IPS-20b (cell line): ENCODE measurements around the gene DYRK2.
"Not testable (repeated sequence)": the region's sequence is repeated elsewhere in the genome, so short reads cannot be mapped to it uniquely, and the experiment has no call there.

Experiments used
- H3K27ac ChIP-seq: one replicate; pipeline ENCODE4 v1.5.1; 2013; ENCODE audit warnings: low read length
- H3K27me3 ChIP-seq: 2 replicates; pipeline ENCODE4 v1.6.1; 2013; ENCODE audit warnings: mild to moderate bottlenecking, low read length, inconsistent platforms; ENCODE audit not compliant: insufficient read depth
- H3K36me3 ChIP-seq: 2 replicates; pipeline ENCODE4 v1.6.1; 2013; ENCODE audit warnings: low read depth, mild to moderate bottlenecking, inconsistent platforms, low read length, moderate library complexity; ENCODE audit not compliant: insufficient read depth
- H3K4me1 ChIP-seq: 2 replicates; pipeline ENCODE4 v1.6.1; 2013; ENCODE audit warnings: mild to moderate bottlenecking, control low read depth, inconsistent platforms, low read length, moderate library complexity; ENCODE audit not compliant: insufficient read depth
- H3K4me3 ChIP-seq: 2 replicates; pipeline ENCODE4 v1.5.1; 2013; ENCODE audit warnings: mild to moderate bottlenecking, low read length, inconsistent platforms
- H3K9ac ChIP-seq: 2 replicates; pipeline ENCODE4 v1.6.1; 2013; ENCODE audit warnings: low read depth, mild to moderate bottlenecking, inconsistent platforms, low read length, moderate library complexity
- H3K9me3 ChIP-seq: 2 replicates; pipeline ENCODE4 v1.6.1; 2013; ENCODE audit warnings: mild to moderate bottlenecking, low read depth, low read length, inconsistent platforms; ENCODE audit not compliant: insufficient read depth

The DYRK2 gene

GRCh38 chr12:67672507-67672906 is 24.0 kb downstream of the DYRK2 start:
- H3K27ac ChIP-seq: not testable (repeated sequence)

GRCh38 chr12:67673509-67673908 is 25.0 kb downstream of the DYRK2 start:
- not testable (repeated sequence) for H3K4me3 ChIP-seq, H3K27ac ChIP-seq, H3K27me3 ChIP-seq, H3K36me3 ChIP-seq, H3K9ac ChIP-seq, H3K4me1 ChIP-seq
- peaks cover 30% of the 10 kb centered on the region for H3K9me3 ChIP-seq

More at GRCh38 chr12:67672507-67672906, 24.0 kb downstream of the DYRK2 start:
- not testable (repeated sequence) for H3K4me1 ChIP-seq, H3K9ac ChIP-seq, H3K4me3 ChIP-seq, H3K36me3 ChIP-seq, H3K27me3 ChIP-seq
- peaks cover 30% of the 10 kb centered on the region for H3K9me3 ChIP-seq

GRCh38 chr12:67674417-67674816 is 25.9 kb downstream of the DYRK2 start:
- Histone ChIP-seq H3K9ac (no peak overlapping the region), H3K27ac (no peak overlapping the region), H3K9me3 (peaks cover 30% of the 10 kb centered on the region), H3K4me3 (no peak overlapping the region), H3K27me3 (no peaks in the 10 kb centered on the region), H3K36me3 (0 out of 2 replicates have a peak, but pooled peaks cover 5% of the 10 kb centered on the region), H3K4me1 (peaks cover 6% of the 10 kb centered on the region)

- Histone ChIP-seq H3K4me3 (no peak overlapping the region), H3K27me3 (no peaks in the 10 kb centered on the region), H3K9ac (no peak overlapping the region), H3K36me3 (0 out of 2 replicates have a peak, but pooled peaks cover 5% of the 10 kb centered on the region), H3K27ac (no peak overlapping the region), H3K4me1 (peaks cover 6% of the 10 kb centered on the region), H3K9me3 (peaks cover 30% of the 10 kb centered on the region)
Measured at GRCh38 chr12:67676624-67677023, 28.1 kb downstream of the DYRK2 start.

DNA sequence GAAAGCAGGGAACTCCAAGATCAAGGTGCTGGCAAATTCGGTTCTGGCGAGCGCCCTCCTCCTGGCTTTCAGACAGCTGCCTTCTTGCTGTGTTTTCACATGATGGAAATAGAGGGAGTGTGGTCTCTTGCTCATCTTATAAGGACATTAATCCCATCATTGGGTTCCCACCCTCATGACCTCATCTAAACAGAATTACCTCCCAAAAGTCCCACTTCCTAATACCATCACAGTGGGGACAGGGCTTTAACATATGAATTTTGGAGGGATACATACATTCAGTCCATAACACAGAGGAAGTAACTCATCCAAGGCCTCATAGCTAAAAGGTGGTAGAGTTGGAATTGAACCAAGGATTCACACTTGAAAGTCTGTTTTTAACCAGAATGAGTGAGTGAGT is 28.6 kb downstream of the DYRK2 start:
- H3K4me3 ChIP-seq: no peak overlapping the region
- H3K36me3 ChIP-seq: 0 out of 2 replicates have a peak, but pooled peaks cover 5% of the 10 kb centered on the region
- H3K4me1 ChIP-seq: peaks cover 6% of the 10 kb centered on the region
- no peak overlapping the region for H3K9ac ChIP-seq
- no peaks in the 10 kb centered on the region for H3K27me3 ChIP-seq
- H3K9me3 ChIP-seq: peaks cover 26% of the 10 kb centered on the region
- H3K27ac ChIP-seq: no peak overlapping the region

- H3K36me3 ChIP-seq: no peaks in the 10 kb centered on the region
- no peak overlapping the region for H3K4me3 ChIP-seq
- no peak overlapping the region for H3K27ac ChIP-seq
- peaks cover 6% of the 10 kb centered on the region for H3K4me1 ChIP-seq
- H3K27me3 ChIP-seq: no peaks in the 10 kb centered on the region
- H3K9ac ChIP-seq: no peak overlapping the region
- no peaks in the 10 kb centered on the region for H3K9me3 ChIP-seq
Measured at GRCh38 chr12:67681105-67681778, 32.7 kb downstream of the DYRK2 start.

- no peak overlapping the region for H3K27ac ChIP-seq
- H3K9me3 ChIP-seq: no peaks in the 10 kb centered on the region
- peaks cover 6% of the 10 kb centered on the region for H3K4me1 ChIP-seq
- no peaks in the 10 kb centered on the region for H3K36me3 ChIP-seq
- no peaks in the 10 kb centered on the region for H3K27me3 ChIP-seq
- no peak overlapping the region for H3K9ac ChIP-seq
- H3K4me3 ChIP-seq: no peak overlapping the region
Measured at GRCh38 chr12:67681941-67682620, 33.5 kb downstream of the DYRK2 start.

DNA sequence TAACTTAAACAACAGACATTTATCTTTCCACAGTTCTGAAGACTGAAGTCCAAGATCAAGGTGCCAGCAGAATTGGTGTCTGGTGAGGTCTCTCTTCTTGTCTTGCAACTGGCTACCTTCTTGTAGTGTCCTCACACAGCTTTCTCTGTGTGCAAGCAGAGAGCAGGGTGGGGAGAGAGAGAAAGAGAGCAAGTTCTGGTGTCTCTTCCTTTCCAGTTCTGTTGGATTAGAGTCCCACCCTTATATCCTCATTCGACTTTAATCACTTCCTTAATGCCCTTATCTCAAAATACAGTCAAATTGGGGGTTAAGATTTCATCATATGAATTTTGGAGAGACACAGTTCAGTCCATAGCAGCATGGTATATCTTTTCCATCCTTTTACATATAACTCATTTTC is 40.8 kb downstream of the DYRK2 start:
- Histone ChIP-seq H3K27ac (no peak overlapping the region), H3K4me1 (no peaks in the 10 kb centered on the region; the same call in 1 of the 2 replicates), H3K9me3 (no peaks in the 10 kb centered on the region), H3K4me3 (no peak overlapping the region), H3K36me3 (no peaks in the 10 kb centered on the region), H3K9ac (no peak overlapping the region), H3K27me3 (no peaks in the 10 kb centered on the region)

DNA sequence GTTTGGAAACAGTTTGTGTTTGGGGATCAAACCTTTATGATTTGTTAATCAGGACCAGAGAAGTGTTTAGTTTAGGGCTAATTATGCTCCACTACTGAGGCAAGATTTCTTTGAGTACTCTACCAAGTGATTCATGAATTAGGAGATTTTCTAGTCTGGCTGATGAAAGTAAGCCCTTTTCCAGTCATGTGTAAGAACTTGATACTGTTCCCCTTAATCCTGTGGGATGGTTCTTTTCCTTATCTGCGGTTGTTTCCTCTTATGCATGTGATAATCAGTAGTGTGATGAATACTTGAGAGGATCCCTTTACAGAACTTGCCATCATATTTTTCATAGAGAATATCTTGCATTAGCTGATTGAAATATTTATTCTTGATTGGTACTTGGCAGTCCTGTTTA is 42.1 kb downstream of the DYRK2 start:
- H3K9me3 ChIP-seq: no peaks in the 10 kb centered on the region
- H3K4me1 ChIP-seq: no peaks in the 10 kb centered on the region; the same call in 1 of the 2 replicates
- no peaks in the 10 kb centered on the region for H3K27me3 ChIP-seq
- H3K9ac ChIP-seq: no peak overlapping the region
- no peak overlapping the region for H3K27ac ChIP-seq
- H3K4me3 ChIP-seq: no peak overlapping the region
- H3K36me3 ChIP-seq: no peaks in the 10 kb centered on the region

GRCh38 chr12:67691220-67691619 is 42.7 kb downstream of the DYRK2 start:
- Histone ChIP-seq H3K4me1 (no peaks in the 10 kb centered on the region; the same call in 1 of the 2 replicates), H3K36me3 (no peaks in the 10 kb centered on the region), H3K27me3 (no peaks in the 10 kb centered on the region), H3K9ac (no peak overlapping the region), H3K9me3 (no peaks in the 10 kb centered on the region), H3K27ac (no peak overlapping the region), H3K4me3 (no peak overlapping the region)

- Histone ChIP-seq H3K27me3 (no peaks in the 10 kb centered on the region), H3K9me3 (no peaks in the 10 kb centered on the region), H3K27ac (no peak overlapping the region), H3K9ac (no peak overlapping the region), H3K36me3 (no peaks in the 10 kb centered on the region), H3K4me1 (no peaks in the 10 kb centered on the region; the same call in 1 of the 2 replicates), H3K4me3 (no peak overlapping the region)
Measured at GRCh38 chr12:67692135-67692534, 43.6 kb downstream of the DYRK2 start.

GRCh38 chr12:67692966-67693365 is 44.4 kb downstream of the DYRK2 start:
- Histone ChIP-seq H3K27ac (no peak overlapping the region), H3K9me3 (no peaks in the 10 kb centered on the region), H3K9ac (no peak overlapping the region), H3K27me3 (no peaks in the 10 kb centered on the region), H3K4me3 (no peak overlapping the region), H3K4me1 (no peaks in the 10 kb centered on the region; the same call in 1 of the 2 replicates), H3K36me3 (no peaks in the 10 kb centered on the region)
